SK-N-MC (cell line): ENCODE data around the gene AGPAT3.

Experiments
- EZH2 ChIP-seq: fragments of 200-600 bp; sonication (generic); IDR thresholded peaks from one replicate; pipeline ENCODE4 v1.6.1; 2017; ENCODE audit warnings: antibody characterized with exemption
- FOXP2 ChIP-seq: optimal IDR thresholded peaks from 2 replicates; pipeline ENCODE3; 2011; ENCODE audit warnings: mild to moderate bottlenecking, moderate library complexity; ENCODE audit not compliant: insufficient read depth; ENCODE audit errors: extremely low read length, control extremely low read depth
- POLR2AphosphoS5 ChIP-seq: IDR thresholded peaks from 2 replicates; pipeline ENCODE4 v1.6.1; 2012; ENCODE audit warnings: mild to moderate bottlenecking, low read depth, low read length, borderline replicate concordance

DNA sequence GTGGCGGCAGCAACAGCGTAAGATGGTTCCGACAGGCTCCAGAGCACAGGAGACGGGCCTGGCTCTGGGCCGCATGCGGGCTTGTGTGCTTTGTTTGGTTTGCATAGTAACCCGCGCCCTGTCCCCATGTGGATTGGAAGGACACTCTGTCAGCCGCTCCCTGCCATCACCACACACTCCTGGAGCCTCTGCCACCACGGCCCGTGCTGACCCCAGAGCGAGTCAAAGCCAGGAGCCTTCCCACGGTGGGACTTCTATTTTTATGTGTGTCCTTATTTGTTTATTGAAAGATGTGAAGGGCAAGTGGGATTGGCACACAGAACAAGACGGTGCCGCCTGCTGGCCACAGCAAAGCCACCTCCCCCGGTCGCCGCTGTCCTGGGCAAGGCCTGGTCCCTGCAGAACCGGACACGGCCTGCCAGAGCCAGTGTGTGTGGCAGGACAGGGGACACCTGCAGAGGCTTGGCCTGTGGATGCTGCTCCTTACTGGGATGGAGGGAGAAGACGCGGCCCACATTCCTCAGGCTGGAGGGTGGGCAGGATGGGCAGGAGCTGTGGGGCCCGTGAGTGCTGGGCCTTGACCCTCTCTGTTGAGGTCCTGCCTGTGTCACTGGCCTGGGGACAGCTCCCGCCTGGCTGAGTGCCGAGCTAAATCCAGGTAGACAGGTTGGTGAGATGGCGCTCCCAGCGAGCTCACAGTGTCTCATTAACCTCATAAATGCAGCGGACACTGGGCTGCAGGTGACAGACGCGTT lies 64.4 kb downstream of the AGPAT3 start:
- no peak for TF ChIP-seq EZH2
- no peak for TF ChIP-seq POLR2AphosphoS5
- TF ChIP-seq FOXP2 = no peak
